Measurements from ENCODE around the gene DTD1.

- TF ChIP-seq CTCF (IDR thresholded peaks at IDR 0.05; ENCODE audit: low read length) (no peak), EZH2 (IDR thresholded peaks at IDR 0.05; ENCODE audit: borderline replicate concordance, low read length) (no peak)
These were observed 88.5 kb downstream of the DTD1 start for GRCh38 chr20:18676396-18676795.
